GM18951 (cell line): ENCODE results near the gene OR10H1.
A peak's percentile ranks its signal among the peaks of the same experiment; 100 is the strongest.
"Not testable (repeated sequence)": the region's sequence is repeated elsewhere in the genome, so short reads cannot be mapped to it uniquely, and the experiment has no call there.

Experiments
- POLR2A ChIP-seq: IDR thresholded peaks from 4 replicates; pipeline ENCODE4 v1.6.1; 2011; ENCODE audit warnings: mild to moderate bottlenecking; ENCODE audit not compliant: insufficient read length, insufficient read depth; ENCODE audit errors: extremely low read depth
- in situ Hi-C: fragments of 300-500 bp; cut with MboI; formaldehyde crosslinking; loops from one replicate; pipeline ENCODE4 v1.12.0; 2022; ENCODE audit warnings: low sequenced_read_pairs, mixed read lengths, inconsistent platforms; ENCODE audit not compliant: unreplicated experiment

The OR10H1 gene

DNA sequence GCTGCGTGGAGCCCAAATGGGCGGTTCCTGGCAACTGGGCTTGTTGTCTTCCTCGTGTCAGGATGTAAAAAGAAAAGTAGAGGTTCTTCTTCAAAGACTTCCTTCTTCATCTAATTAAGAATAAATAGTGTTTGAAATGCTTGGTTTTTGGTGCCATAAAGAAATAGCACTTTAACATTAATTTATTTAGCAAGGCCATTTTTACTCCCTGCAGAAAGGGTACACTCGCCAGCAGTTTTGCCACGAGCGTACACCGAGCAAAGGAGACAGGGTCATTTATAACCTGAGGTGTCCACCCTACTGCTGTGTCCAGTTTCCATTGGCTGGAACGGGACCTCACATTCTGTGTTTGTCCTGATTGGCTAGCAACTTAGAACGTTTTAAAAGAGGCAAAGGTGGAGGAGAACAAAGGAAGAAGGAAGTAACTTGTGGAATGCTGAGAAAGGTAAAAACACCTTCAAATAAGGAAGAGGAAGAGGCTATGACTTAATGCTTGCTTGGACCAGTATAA lies 21.8 kb upstream of the OR10H1 start:
- TF ChIP-seq POLR2A = no peak
- in situ Hi-C loops = no loop called here

DNA sequence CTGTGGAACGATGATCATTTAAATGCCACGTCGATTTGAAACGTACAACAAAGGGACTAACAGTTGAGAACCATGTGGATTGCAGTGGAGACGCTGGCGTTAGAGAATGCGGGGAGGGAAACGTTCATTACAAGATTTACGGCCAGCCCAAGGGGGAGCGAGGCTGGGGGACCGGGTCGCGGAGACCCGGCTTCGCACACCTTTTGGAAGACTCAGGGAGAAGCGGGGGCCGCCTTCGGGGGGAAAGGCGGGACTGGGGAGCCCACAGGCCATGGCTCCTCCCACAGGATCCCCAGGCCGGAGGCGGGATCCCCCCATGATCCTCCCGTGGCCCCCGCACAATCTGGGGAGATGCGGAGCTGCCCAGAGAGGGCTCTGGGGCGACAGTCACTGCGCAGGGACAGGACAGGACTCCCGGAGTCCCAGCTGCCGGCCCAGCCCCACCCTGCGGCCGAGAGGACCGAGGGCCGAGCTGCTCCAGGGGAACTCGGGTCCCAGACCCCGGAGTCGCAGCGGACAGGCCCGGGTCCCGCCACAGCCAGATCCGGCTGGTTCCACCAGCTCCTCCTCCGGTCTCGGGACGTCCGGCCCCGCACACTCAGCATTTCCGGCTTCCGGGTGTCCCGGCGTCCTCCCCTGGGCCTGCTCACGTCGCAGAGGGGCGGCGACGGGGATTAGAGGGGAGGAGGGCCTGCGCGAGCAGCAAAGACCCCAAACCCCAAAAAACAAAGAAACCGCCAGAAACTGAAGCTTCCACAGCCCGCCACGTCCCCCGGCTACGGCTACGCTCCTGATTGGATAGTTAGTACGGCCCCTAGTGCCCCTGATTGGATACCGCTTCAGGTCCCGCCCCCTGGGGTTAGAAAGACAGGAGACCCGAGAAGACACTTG lies 21.1 kb upstream of the OR10H1 start:
- TF ChIP-seq POLR2A = peak; percentile 90
- in situ Hi-C loops = no loop called here

DNA sequence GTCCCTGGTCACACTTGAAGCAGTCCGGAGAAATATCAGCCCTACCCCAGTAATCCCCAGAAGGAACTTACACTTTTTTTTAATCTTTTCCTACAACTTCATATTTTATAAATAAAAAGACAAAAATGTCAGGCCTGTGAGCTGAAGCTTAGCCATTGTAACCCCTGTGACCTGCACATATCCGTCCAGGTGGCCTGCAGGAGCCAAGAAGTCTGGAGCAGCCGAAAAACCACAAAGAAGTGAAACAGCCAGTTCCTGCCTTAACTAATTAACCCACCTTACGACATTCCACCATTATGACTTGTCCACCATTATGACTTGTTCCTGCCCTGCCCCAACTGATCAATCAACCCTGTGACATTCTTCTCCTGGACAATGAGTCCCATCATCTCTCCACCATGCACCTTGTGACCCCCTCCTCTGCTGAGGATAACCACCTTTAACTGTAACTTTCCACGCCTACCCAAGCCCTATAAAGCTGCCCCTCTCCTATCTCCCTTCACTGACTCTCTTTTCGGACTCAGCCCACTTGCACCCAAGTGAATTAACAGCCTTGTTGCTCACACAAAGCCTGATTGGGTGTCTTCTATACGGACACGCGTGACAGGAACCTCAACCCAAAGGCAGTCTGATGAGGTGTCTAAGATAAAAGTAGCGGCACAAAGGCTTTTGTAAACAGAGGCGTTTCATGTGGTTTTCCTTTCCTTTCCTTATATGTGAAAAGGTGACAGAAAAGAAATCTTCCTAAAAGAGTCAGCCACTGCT lies 20.3 kb upstream of the OR10H1 start:
- in situ Hi-C loops = not testable (repeated sequence)

DNA sequence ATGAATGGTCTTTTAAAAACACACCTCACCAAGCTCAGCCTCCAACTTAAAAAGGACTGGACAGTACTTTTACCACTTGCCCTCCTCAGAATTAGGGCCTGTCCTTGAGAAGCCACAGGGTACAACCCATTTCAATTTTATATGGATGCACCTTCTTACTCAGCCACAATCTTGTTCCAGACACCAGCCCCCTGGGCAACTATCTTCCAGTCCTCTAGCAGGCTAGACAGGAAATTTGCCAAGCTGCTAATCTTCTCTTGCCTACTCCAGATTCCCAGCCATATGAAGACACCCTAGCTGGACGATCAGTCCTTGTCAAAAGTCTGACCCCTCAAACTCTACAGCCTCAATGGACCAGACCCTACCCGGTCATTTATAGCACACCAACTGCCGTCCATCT lies 18.8 kb upstream of the OR10H1 start:
- in situ Hi-C loops = not testable (repeated sequence)

GRCh38 chr19:15831626-15832025 lies 16.2 kb upstream of the OR10H1 start:
- in situ Hi-C loops = no loop called here
- TF ChIP-seq POLR2A = no peak

DNA sequence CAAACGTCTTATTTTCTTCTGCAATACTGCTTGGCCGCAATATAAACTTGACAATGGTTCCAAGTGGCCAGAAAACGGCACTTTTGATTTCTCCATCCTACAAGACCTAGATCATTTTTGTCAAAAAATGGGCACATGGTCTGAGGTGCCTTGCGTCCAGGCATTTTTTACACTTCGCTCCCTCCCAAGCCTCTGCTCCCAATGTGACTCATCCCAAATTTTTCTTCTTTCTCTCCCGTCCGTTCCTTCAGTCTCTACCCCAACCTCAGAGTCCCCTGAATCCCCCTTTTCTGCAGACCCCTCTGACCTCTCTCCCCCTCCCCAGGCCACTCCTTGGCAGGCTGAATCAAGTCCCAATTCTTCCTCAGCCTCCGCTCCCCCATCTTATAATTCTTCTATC lies 14.3 kb upstream of the OR10H1 start:
- no peak for TF ChIP-seq POLR2A
- in situ Hi-C loops = no loop called here

DNA sequence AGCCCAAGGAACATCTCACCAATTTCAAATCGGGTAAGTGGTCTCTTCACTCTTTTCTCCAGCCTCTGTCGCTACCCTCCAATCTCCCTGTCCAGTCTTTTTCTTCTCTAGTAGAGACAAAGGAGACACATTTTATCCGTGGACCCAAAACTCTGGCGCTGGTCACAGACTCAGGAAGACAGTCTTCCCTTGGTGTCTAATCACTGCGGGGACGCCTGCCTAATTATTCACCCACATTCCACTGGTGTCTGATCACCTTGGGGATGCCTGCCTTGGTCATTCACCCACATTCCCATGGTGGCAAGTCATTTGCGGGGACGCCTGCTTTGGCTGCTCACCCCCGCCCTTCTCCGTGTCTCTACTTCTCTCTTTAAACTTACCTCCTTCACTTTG lies 13.8 kb upstream of the OR10H1 start:
- TF ChIP-seq POLR2A = no peak
- in situ Hi-C loops = no loop called here

- in situ Hi-C loops = not testable (repeated sequence)
Measured at GRCh38 chr19:15828611-15829305, 13.3 kb upstream of the OR10H1 start.

GRCh38 chr19:15828121-15828610 lies 12.7 kb upstream of the OR10H1 start:
- in situ Hi-C loops = no loop called here
- no peak for TF ChIP-seq POLR2A

DNA sequence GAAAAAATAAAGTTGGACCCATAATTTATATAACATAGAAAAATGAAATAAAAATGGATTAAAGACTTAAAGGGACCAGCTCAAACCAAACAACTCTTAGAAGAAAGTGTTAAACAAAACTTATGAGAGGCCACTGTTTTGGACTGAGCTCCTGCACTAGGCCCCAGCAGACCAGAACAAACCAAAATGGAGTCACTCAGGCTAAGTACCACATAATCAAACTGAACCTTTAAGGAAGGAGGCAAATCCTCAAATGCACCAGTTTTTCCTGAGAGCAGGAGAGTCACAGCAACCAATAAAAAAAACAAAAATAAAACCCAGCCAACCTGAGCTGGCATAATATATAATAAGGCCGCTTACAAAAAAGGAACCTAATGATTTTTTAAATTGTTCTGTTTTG lies 10.3 kb upstream of the OR10H1 start:
- in situ Hi-C loops = no loop called here
- no peak for TF ChIP-seq POLR2A

DNA sequence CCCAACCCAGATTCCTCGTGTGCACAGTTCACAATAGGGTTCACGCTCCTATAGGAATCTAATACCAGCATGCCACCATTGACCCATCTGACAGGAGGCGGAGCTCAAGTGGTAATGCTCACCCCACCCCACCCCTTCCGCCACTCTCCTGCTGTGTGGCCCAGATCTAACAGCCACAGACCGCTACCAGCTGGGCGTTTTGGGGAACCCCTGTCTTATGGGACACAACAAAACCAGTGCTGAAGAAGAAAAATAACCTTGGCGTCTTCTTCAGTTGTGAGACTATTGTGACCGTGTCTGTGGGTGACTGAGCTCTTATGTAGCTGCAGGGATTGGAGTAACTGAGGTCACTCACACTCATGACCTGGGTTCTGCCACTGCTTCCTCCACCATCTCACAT lies 5.2 kb upstream of the OR10H1 start:
- in situ Hi-C loops = no loop called here
- TF ChIP-seq POLR2A = no peak

DNA sequence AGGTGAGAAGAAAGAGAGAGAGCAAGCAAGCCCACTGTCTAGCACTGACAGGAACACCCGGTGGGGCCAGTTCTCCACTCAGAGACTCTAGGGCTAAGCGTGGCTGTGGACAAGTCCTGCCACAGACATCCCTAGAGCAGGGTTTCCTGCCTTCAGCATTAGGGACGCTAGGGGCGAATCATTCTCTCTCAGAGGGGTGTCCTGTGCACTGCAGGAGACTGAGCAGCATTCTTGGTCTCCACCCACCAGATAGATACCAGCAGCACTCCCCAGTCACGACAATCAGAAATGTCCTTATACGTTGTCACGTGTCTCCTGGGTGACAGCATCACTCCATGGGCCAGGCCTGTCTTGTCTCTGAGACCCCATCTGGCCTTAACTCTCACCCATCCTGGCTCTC lies 1.5 kb downstream of the OR10H1 start:
- in situ Hi-C loops = no loop called here
- TF ChIP-seq POLR2A = no peak

DNA sequence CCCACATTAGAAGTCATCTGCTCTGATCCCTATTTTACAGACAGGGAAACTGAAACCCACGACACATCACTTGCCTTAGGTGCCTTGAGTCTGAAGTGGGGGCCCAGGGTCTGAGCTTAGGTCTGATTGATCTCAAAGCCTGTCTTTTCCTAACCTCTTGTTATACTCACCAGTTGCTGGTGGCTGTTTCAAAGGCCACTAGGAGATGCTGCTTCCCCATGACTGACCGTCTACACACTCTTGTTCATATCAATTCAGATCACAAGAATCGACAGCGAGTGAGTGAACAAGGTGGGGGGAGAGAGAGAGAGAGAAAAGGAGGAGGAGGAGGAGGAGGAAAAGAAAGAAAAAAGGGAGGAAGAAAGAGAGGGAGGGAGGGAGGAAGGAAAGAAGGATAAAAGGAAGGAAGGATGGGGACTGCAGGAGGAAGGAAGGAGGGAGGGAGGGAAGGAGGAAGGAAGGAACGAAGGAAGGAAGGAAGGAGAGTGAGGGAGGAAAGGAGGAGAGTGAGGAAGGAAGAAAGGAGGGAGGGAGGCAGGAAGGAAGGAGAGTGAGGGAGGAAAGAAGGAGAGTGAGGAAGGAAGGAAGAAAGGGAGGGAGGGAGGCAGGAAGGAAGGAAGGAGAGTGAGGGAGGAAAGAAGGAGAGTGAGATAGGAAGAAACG lies 3.3 kb downstream of the OR10H1 start:
- TF ChIP-seq POLR2A = no peak
- in situ Hi-C loops = no loop called here
